ENCODE measurements around the gene PRDM4.

PRDM4 gene

DNA sequence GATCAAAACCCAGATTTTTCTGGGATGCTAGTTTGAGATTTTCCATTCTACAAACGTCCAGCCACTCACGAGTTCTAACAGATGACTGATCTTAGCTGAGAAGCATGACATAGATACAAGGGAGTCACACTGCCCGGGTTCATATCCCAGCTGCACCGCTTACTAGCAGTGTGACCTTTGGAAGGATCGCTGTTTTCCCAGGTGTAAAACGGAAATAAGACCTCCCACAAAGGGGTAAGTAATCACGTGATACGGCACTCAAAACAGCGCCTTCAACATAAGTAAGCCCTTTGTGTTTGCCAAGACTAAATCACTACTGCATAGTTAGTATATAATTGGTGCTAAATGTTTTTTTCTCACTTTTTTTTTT, 76.0 kb downstream of the PRDM4 start:
- H3K4me3 Mint-ChIP-seq, result peak overlapping the region; percentile 95
- peaks cover 7% of the 10 kb centered on the region for H3K36me3 Mint-ChIP-seq
- peaks cover 38% of the 10 kb centered on the region for H3K4me1 Mint-ChIP-seq (ENCODE audit: low read depth)
- no peaks in the 10 kb centered on the region for H3K9me3 Mint-ChIP-seq (ENCODE audit: low read depth)
- H3K27ac Mint-ChIP-seq, result peak overlapping the region; percentile 98
- no peaks in the 10 kb centered on the region for H3K27me3 Mint-ChIP-seq

DNA sequence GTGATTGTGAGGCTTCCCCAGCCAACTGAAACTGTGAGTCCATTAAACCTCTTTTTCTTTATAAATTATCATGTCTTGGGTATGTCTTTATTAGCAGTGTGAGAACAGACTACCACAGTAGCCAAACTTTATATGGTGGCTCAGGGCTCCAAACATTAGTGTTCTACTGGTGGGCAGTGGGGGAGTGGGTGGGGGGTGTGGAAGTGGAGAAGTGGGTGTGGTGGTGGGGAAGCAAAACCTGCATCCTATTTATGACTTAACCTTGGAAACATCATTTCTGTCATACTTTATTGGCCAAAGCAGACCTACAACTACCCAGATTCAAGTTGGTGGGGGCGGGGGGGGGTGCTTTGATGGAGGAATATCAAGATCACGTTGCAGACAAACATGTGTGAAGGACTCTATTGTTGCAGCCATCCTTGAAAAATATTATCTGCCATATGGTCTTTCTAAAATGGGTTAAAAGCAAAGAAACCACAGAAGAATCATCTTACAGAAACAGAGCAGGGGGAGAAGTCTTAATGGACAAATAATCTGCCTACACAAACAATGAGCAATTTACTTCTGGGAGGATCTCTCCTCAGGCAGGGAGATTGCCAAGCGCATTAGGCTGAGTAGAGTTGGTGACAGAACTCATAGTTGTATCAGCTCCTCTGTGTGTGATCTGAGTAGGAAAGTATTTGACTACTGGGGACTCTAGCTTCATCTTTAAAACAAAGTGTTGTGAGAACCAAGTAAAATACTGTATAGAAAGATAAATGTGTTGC, 76.7 kb downstream of the PRDM4 start:
- peaks cover 4% of the 10 kb centered on the region for H3K36me3 Mint-ChIP-seq
- peak overlapping the region; percentile 95 for H3K4me3 Mint-ChIP-seq
- H3K9me3 Mint-ChIP-seq (ENCODE audit: low read depth), result no peaks in the 10 kb centered on the region
- peak overlapping the region; percentile 98 for H3K27ac Mint-ChIP-seq
- peaks cover 34% of the 10 kb centered on the region for H3K4me1 Mint-ChIP-seq (ENCODE audit: low read depth)
- H3K27me3 Mint-ChIP-seq, result no peaks in the 10 kb centered on the region

Measured in activated naive CD8-positive, alpha-beta T cell (primary cell).